Calu3 (cell line): ENCODE results near the gene ASB9. TPM values are rescaled to one million over a fixed set of nuclear protein-coding genes. Genes with fewer than 3 reads are reported as not detected.
A peak's percentile ranks its signal among the peaks of the same experiment; 100 is the strongest.
"Not testable (repeated sequence)": the region's sequence is repeated elsewhere in the genome, so short reads cannot be mapped to it uniquely, and the experiment has no call there.

ENCODE experiments used
- BruUV-seq: library from RNA; stranded (reverse); fragments of 400-500 nt; replicated peaks from 2 replicates; lab custom pipeline; 2021; lab: Mats Ljungman, UMichigan
- CTCF ChIA-PET: fragments of 300-600 bp; sonication (Branson Sonifier 250); formaldehyde crosslinking; loops from one replicate; lab custom pipeline; 2022; ENCODE audit warnings: antibody characterized with exemption; lab: Charles Lee
- DNase-seq: peaks from one replicate; pipeline ENCODE4 v3.0.0; 2022
- H3K27ac Mint-ChIP-seq: one replicate; pipeline ENCODE4 v1.8.0; 2022; ENCODE audit warnings: mixed read lengths; ENCODE audit not compliant: unreplicated experiment
- H3K27me3 Mint-ChIP-seq: one replicate; pipeline ENCODE4 v1.8.0; 2022; ENCODE audit warnings: mixed read lengths; ENCODE audit not compliant: unreplicated experiment
- H3K36me3 Mint-ChIP-seq: one replicate; pipeline ENCODE4 v1.8.0; 2022; ENCODE audit warnings: mild to moderate bottlenecking, moderate library complexity, mixed read lengths; ENCODE audit not compliant: insufficient read depth, unreplicated experiment
- H3K4me1 Mint-ChIP-seq: one replicate; pipeline ENCODE4 v1.8.0; 2022; ENCODE audit warnings: mild to moderate bottlenecking, low read depth, mixed read lengths; ENCODE audit not compliant: unreplicated experiment
- H3K4me3 Mint-ChIP-seq: one replicate; pipeline ENCODE4 v1.8.0; 2022; ENCODE audit warnings: mild to moderate bottlenecking, low read depth, moderate library complexity, mixed read lengths; ENCODE audit not compliant: unreplicated experiment
- H3K9me3 Mint-ChIP-seq: one replicate; pipeline ENCODE4 v1.8.0; 2022; ENCODE audit warnings: low read depth, mixed read lengths; ENCODE audit not compliant: unreplicated experiment
- CTCF ChIP-seq: fragments of 200-600 bp; IDR thresholded peaks from one replicate; pipeline ENCODE4 v1.8.0; 2022; ENCODE audit warnings: antibody characterized with exemption; ENCODE audit not compliant: unreplicated experiment
- intact Hi-C: fragments of 100-400 bp; cut with micrococcal nuclease; formaldehyde crosslinking; loops from one replicate; pipeline ENCODE4 v1.10.0; 2022; ENCODE audit not compliant: unreplicated experiment
- total RNA-seq: library from RNA; stranded (reverse); gene quantifications from 2 replicates; pipeline ENCODE4 v1.2.3, GENCODE V29; 2022

Gene ASB9
- total RNA-seq, 1 experiment from 2014 or later, result 12.2 TPM

- CTCF ChIA-PET, result no interaction called here
- peaks cover 5% of the 10 kb centered on the region for H3K36me3 Mint-ChIP-seq
- no peak overlapping the region for H3K27ac Mint-ChIP-seq
- BruUV-seq, result no TSS peak
- no peak for DNase-seq
- no peak for TF ChIP-seq CTCF
- no peaks in the 10 kb centered on the region for H3K4me1 Mint-ChIP-seq
- no peaks in the 10 kb centered on the region for H3K27me3 Mint-ChIP-seq
- no peaks in the 10 kb centered on the region for H3K9me3 Mint-ChIP-seq
- H3K4me3 Mint-ChIP-seq, result no peak overlapping the region
- intact Hi-C loops, result no loop called here
Observed at GRCh38 chrX:15314472-15314871, 44.6 kb upstream of the ASB9 start.

DNA sequence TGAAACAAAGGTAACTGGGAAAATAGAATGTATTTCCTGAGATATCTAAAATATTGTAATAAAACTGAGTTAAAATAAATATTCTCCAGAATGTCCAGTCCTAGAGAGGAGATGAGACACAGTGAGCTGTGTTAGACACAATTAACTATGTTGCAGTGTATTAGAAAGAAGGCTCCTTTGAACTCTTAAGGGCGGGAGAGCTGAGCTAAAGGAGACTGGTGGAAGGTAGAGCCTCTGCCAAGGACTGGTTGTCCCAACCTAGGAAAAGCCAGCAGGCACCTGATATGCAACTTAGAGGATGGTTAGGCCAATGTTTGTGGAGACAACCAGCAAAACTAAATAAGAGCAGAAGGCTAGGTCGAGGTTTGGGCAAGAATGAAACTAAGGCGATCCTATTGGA, 41.2 kb upstream of the ASB9 start:
- no peaks in the 10 kb centered on the region for H3K4me1 Mint-ChIP-seq
- CTCF ChIA-PET, result interaction anchor here (0.7 kb wide), 1 partner anchor 1212 kb away, joined by 3 read pairs; no protein-coding TSS in a partner anchor
- no peaks in the 10 kb centered on the region for H3K9me3 Mint-ChIP-seq
- H3K27ac Mint-ChIP-seq, result no peak overlapping the region
- BruUV-seq, result no TSS peak
- H3K36me3 Mint-ChIP-seq, result no peaks in the 10 kb centered on the region
- intact Hi-C loops, result no loop called here
- TF ChIP-seq CTCF, result no peak
- no peak overlapping the region for H3K4me3 Mint-ChIP-seq
- no peaks in the 10 kb centered on the region for H3K27me3 Mint-ChIP-seq
- no peak for DNase-seq

DNA sequence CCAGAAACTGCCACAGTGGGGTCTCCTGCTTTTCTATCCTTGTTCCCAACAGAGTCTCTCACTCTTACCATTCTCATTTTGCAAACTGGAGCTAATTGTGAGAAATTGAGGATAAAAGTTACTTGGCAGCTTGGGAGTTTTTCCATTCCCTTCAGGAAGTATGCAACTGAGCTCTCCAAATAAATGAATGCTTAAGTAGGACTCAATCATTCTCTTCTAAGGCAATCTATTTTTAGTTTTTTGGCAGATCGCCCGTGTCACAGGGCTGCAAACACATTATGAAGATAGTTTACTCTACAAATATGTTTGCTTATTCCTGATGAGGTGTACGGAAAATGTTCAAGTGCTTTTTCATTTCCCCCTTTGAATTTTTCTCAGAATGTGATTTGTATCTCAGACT, 40.2 kb upstream of the ASB9 start:
- CTCF ChIA-PET, result no interaction called here

GRCh38 chrX:15305899-15306298, 36.0 kb upstream of the ASB9 start:
- CTCF ChIA-PET, H3K4me3 Mint-ChIP-seq, DNase-seq, H3K27me3 Mint-ChIP-seq, BruUV-seq, H3K9me3 Mint-ChIP-seq, intact Hi-C loops, H3K36me3 Mint-ChIP-seq, H3K27ac Mint-ChIP-seq: not testable (repeated sequence)
- peaks cover 13% of the 10 kb centered on the region for H3K4me1 Mint-ChIP-seq

More for the DNA sequence above, 40.2 kb upstream of the ASB9 start:
- Mint-ChIP-seq H3K36me3 (no peaks in the 10 kb centered on the region), H3K4me1 (no peaks in the 10 kb centered on the region), H3K27ac (peak overlapping the region; percentile 54), H3K4me3 (no peak overlapping the region), H3K9me3 (no peaks in the 10 kb centered on the region), H3K27me3 (no peaks in the 10 kb centered on the region)
- BruUV-seq, result no TSS peak
- no peak for TF ChIP-seq CTCF
- intact Hi-C loops, result no loop called here
- peak; percentile 33 for DNase-seq

DNA sequence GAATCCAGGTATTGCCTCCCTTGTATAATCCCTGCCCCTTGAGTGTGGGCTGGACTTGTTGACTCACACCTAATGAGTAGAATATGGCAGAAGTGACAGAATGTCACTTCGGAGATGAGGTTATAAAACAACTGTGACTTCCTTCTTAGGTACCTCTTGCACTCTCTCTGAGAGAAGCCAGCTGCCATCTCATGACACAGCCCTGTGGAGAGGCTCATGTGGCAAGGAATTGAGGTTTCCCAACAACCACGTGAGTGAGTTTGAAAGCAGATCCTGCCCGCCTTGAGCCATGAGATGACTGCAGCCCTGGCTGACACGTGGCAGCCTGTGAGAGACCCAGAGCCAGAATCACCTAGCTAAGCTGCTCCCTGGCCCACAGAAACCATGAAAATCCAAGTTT, 32.0 kb upstream of the ASB9 start:
- Mint-ChIP-seq H3K9me3 (no peaks in the 10 kb centered on the region), H3K4me3 (no peak overlapping the region), H3K36me3 (no peaks in the 10 kb centered on the region), H3K27ac (no peak overlapping the region), H3K4me1 (peaks cover 47% of the 10 kb centered on the region), H3K27me3 (no peaks in the 10 kb centered on the region)
- CTCF ChIA-PET, result interaction anchor here (0.5 to 1.0 kb wide), 2 partner anchors 12 to 1696 kb away, joined by 3 to 4 read pairs; no protein-coding TSS in a partner anchor
- intact Hi-C loops, result no loop called here
- BruUV-seq, result no TSS peak
- no peak for TF ChIP-seq CTCF
- peak; percentile 19 for DNase-seq
